Measurements from ENCODE around the gene TTC21A.
A peak's percentile ranks its signal among the peaks of the same experiment; 100 is the strongest.

The TTC21A gene

GRCh38 chr3:39108200-39108710 lies 775 bp downstream of the TTC21A start:
- H3K9ac ChIP-seq (ENCODE audit: low read length), result peak overlapping the region; percentile 54
- H3K36me3 ChIP-seq (ENCODE audit: insufficient read depth, low read length), result no peaks in the 10 kb centered on the region
- no peaks in the 10 kb centered on the region for H3K27me3 ChIP-seq (ENCODE audit: control insufficient read depth in 1 of 2, insufficient read depth in 2 of 2, low read length in 2 of 2)
- peak overlapping the region; percentile 87 for H3K27ac ChIP-seq (ENCODE audit: low read depth, low read length)
- H3K9me3 ChIP-seq (ENCODE audit: low read length), result no peaks in the 10 kb centered on the region
- H3K4me1 ChIP-seq (ENCODE audit: insufficient read depth, low read length), result peaks cover 34% of the 10 kb centered on the region
- peak overlapping the region; percentile 89 to 93 for H3K4me3 ChIP-seq (ENCODE audit: low read depth in 1 of 2, low read length in 2 of 2)

GRCh38 chr3:39109086-39109485 lies 1.6 kb downstream of the TTC21A start:
- no peaks in the 10 kb centered on the region for H3K27me3 ChIP-seq (ENCODE audit: control insufficient read depth in 1 of 2, insufficient read depth in 2 of 2, low read length in 2 of 2)
- peaks cover 33% of the 10 kb centered on the region for H3K4me1 ChIP-seq (ENCODE audit: insufficient read depth, low read length)
- H3K9ac ChIP-seq (ENCODE audit: low read length), result no peak overlapping the region
- no peaks in the 10 kb centered on the region for H3K9me3 ChIP-seq (ENCODE audit: low read length)
- H3K27ac ChIP-seq (ENCODE audit: low read depth, low read length), result no peak overlapping the region
- no peaks in the 10 kb centered on the region for H3K36me3 ChIP-seq (ENCODE audit: insufficient read depth, low read length)
- no peak overlapping the region for H3K4me3 ChIP-seq (ENCODE audit: low read depth in 1 of 2, low read length in 2 of 2)

- peaks cover 24% of the 10 kb centered on the region for H3K4me1 ChIP-seq (ENCODE audit: insufficient read depth, low read length)
- no peak overlapping the region for H3K9ac ChIP-seq (ENCODE audit: low read length)
- no peak overlapping the region for H3K4me3 ChIP-seq (ENCODE audit: low read depth in 1 of 2, low read length in 2 of 2)
- no peaks in the 10 kb centered on the region for H3K9me3 ChIP-seq (ENCODE audit: low read length)
- H3K27ac ChIP-seq (ENCODE audit: low read depth, low read length), result no peak overlapping the region
- H3K27me3 ChIP-seq (ENCODE audit: control insufficient read depth in 1 of 2, insufficient read depth in 2 of 2, low read length in 2 of 2), result no peaks in the 10 kb centered on the region
- no peaks in the 10 kb centered on the region for H3K36me3 ChIP-seq (ENCODE audit: insufficient read depth, low read length)
Measured at GRCh38 chr3:39110041-39110639, 2.7 kb downstream of the TTC21A start.

GRCh38 chr3:39112113-39112512 lies 4.6 kb downstream of the TTC21A start:
- no peak overlapping the region for H3K4me3 ChIP-seq (ENCODE audit: low read depth in 1 of 2, low read length in 2 of 2)
- no peak overlapping the region for H3K9ac ChIP-seq (ENCODE audit: low read length)
- no peak overlapping the region for H3K27ac ChIP-seq (ENCODE audit: low read depth, low read length)
- peaks cover 10% of the 10 kb centered on the region for H3K4me1 ChIP-seq (ENCODE audit: insufficient read depth, low read length)
- no peaks in the 10 kb centered on the region for H3K9me3 ChIP-seq (ENCODE audit: low read length)
- H3K27me3 ChIP-seq (ENCODE audit: control insufficient read depth in 1 of 2, insufficient read depth in 2 of 2, low read length in 2 of 2), result no peaks in the 10 kb centered on the region
- H3K36me3 ChIP-seq (ENCODE audit: insufficient read depth, low read length), result no peaks in the 10 kb centered on the region

GRCh38 chr3:39112535-39112934 lies 5.1 kb downstream of the TTC21A start:
- no peaks in the 10 kb centered on the region for H3K9me3 ChIP-seq (ENCODE audit: low read length)
- no peak overlapping the region for H3K9ac ChIP-seq (ENCODE audit: low read length)
- no peaks in the 10 kb centered on the region for H3K36me3 ChIP-seq (ENCODE audit: insufficient read depth, low read length)
- no peak overlapping the region for H3K27ac ChIP-seq (ENCODE audit: low read depth, low read length)
- peaks cover 10% of the 10 kb centered on the region for H3K4me1 ChIP-seq (ENCODE audit: insufficient read depth, low read length)
- no peaks in the 10 kb centered on the region for H3K27me3 ChIP-seq (ENCODE audit: control insufficient read depth in 1 of 2, insufficient read depth in 2 of 2, low read length in 2 of 2)
- no peak overlapping the region for H3K4me3 ChIP-seq (ENCODE audit: low read depth in 1 of 2, low read length in 2 of 2)

GRCh38 chr3:39113291-39113690 lies 5.8 kb downstream of the TTC21A start:
- Histone ChIP-seq H3K27ac (ENCODE audit: low read depth, low read length) (no peak overlapping the region), H3K27me3 (ENCODE audit: control insufficient read depth in 1 of 2, insufficient read depth in 2 of 2, low read length in 2 of 2) (no peaks in the 10 kb centered on the region), H3K9ac (ENCODE audit: low read length) (no peak overlapping the region), H3K36me3 (ENCODE audit: insufficient read depth, low read length) (peaks cover 6% of the 10 kb centered on the region), H3K4me1 (ENCODE audit: insufficient read depth, low read length) (peaks cover 5% of the 10 kb centered on the region), H3K9me3 (ENCODE audit: low read length) (no peaks in the 10 kb centered on the region), H3K4me3 (ENCODE audit: low read depth in 1 of 2, low read length in 2 of 2) (no peak overlapping the region)

GRCh38 chr3:39114456-39114855 lies 7.0 kb downstream of the TTC21A start:
- Histone ChIP-seq H3K36me3 (ENCODE audit: insufficient read depth, low read length) (peaks cover 6% of the 10 kb centered on the region), H3K27me3 (ENCODE audit: control insufficient read depth in 1 of 2, insufficient read depth in 2 of 2, low read length in 2 of 2) (no peaks in the 10 kb centered on the region), H3K9ac (ENCODE audit: low read length) (no peak overlapping the region), H3K27ac (ENCODE audit: low read depth, low read length) (no peak overlapping the region), H3K4me3 (ENCODE audit: low read depth in 1 of 2, low read length in 2 of 2) (no peak overlapping the region), H3K4me1 (ENCODE audit: insufficient read depth, low read length) (no peaks in the 10 kb centered on the region), H3K9me3 (ENCODE audit: low read length) (no peaks in the 10 kb centered on the region)

- H3K27me3 ChIP-seq (ENCODE audit: control insufficient read depth in 1 of 2, insufficient read depth in 2 of 2, low read length in 2 of 2), result no peaks in the 10 kb centered on the region
- H3K4me3 ChIP-seq (ENCODE audit: low read depth in 1 of 2, low read length in 2 of 2), result no peak overlapping the region
- no peaks in the 10 kb centered on the region for H3K9me3 ChIP-seq (ENCODE audit: low read length)
- H3K9ac ChIP-seq (ENCODE audit: low read length), result no peak overlapping the region
- no peaks in the 10 kb centered on the region for H3K4me1 ChIP-seq (ENCODE audit: insufficient read depth, low read length)
- peaks cover 7% of the 10 kb centered on the region for H3K36me3 ChIP-seq (ENCODE audit: insufficient read depth, low read length)
- no peak overlapping the region for H3K27ac ChIP-seq (ENCODE audit: low read depth, low read length)
Measured at GRCh38 chr3:39115870-39116269, 8.4 kb downstream of the TTC21A start.

- Histone ChIP-seq H3K9ac (ENCODE audit: low read length) (no peak overlapping the region), H3K27ac (ENCODE audit: low read depth, low read length) (no peak overlapping the region), H3K4me1 (ENCODE audit: insufficient read depth, low read length) (no peaks in the 10 kb centered on the region), H3K9me3 (ENCODE audit: low read length) (no peaks in the 10 kb centered on the region), H3K4me3 (ENCODE audit: low read depth in 1 of 2, low read length in 2 of 2) (no peak overlapping the region), H3K36me3 (ENCODE audit: insufficient read depth, low read length) (peaks cover 12% of the 10 kb centered on the region), H3K27me3 (ENCODE audit: control insufficient read depth in 1 of 2, insufficient read depth in 2 of 2, low read length in 2 of 2) (no peaks in the 10 kb centered on the region)
Measured at GRCh38 chr3:39118079-39118478, 10.6 kb downstream of the TTC21A start.

- H3K9me3 ChIP-seq (ENCODE audit: low read length), result no peaks in the 10 kb centered on the region
Measured at GRCh38 chr3:39118931-39119660, 11.6 kb downstream of the TTC21A start.

GRCh38 chr3:39121621-39122020 lies 14.1 kb downstream of the TTC21A start:
- no peaks in the 10 kb centered on the region for H3K9me3 ChIP-seq (ENCODE audit: low read length)
- H3K27me3 ChIP-seq (ENCODE audit: control insufficient read depth in 1 of 2, insufficient read depth in 2 of 2, low read length in 2 of 2), result no peaks in the 10 kb centered on the region
- H3K4me3 ChIP-seq (ENCODE audit: low read depth in 1 of 2, low read length in 2 of 2), result no peak overlapping the region
- H3K9ac ChIP-seq (ENCODE audit: low read length), result no peak overlapping the region
- H3K27ac ChIP-seq (ENCODE audit: low read depth, low read length), result no peak overlapping the region
- peaks cover 12% of the 10 kb centered on the region for H3K36me3 ChIP-seq (ENCODE audit: insufficient read depth, low read length)
- peaks cover 8% of the 10 kb centered on the region for H3K4me1 ChIP-seq (ENCODE audit: insufficient read depth, low read length)

More at GRCh38 chr3:39118931-39119660, 11.6 kb downstream of the TTC21A start:
- H3K27ac ChIP-seq (ENCODE audit: low read depth, low read length), result no peak overlapping the region
- no peak overlapping the region for H3K9ac ChIP-seq (ENCODE audit: low read length)
- peaks cover 12% of the 10 kb centered on the region for H3K36me3 ChIP-seq (ENCODE audit: insufficient read depth, low read length)
- no peak overlapping the region for H3K4me3 ChIP-seq (ENCODE audit: low read depth in 1 of 2, low read length in 2 of 2)
- H3K27me3 ChIP-seq (ENCODE audit: control insufficient read depth in 1 of 2, insufficient read depth in 2 of 2, low read length in 2 of 2), result no peaks in the 10 kb centered on the region
- H3K4me1 ChIP-seq (ENCODE audit: insufficient read depth, low read length), result no peaks in the 10 kb centered on the region

GRCh38 chr3:39122813-39123212 lies 15.3 kb downstream of the TTC21A start:
- Histone ChIP-seq H3K27me3 (ENCODE audit: control insufficient read depth in 1 of 2, insufficient read depth in 2 of 2, low read length in 2 of 2) (no peaks in the 10 kb centered on the region), H3K9ac (ENCODE audit: low read length) (no peak overlapping the region), H3K4me1 (ENCODE audit: insufficient read depth, low read length) (peaks cover 8% of the 10 kb centered on the region), H3K27ac (ENCODE audit: low read depth, low read length) (no peak overlapping the region), H3K36me3 (ENCODE audit: insufficient read depth, low read length) (peaks cover 11% of the 10 kb centered on the region), H3K4me3 (ENCODE audit: low read depth in 1 of 2, low read length in 2 of 2) (no peak overlapping the region), H3K9me3 (ENCODE audit: low read length) (no peaks in the 10 kb centered on the region)

All from muscle layer of colon (tissue), 2 donors.